ENCODE results near the gene LETM1. TPM values are rescaled to one million over a fixed set of nuclear protein-coding genes. Genes with fewer than 3 reads are reported as not detected.

The LETM1 gene
- total RNA-seq, 6 donors from 2014 or later = 31.4 to 98.5 (median 47.8) TPM

DNA sequence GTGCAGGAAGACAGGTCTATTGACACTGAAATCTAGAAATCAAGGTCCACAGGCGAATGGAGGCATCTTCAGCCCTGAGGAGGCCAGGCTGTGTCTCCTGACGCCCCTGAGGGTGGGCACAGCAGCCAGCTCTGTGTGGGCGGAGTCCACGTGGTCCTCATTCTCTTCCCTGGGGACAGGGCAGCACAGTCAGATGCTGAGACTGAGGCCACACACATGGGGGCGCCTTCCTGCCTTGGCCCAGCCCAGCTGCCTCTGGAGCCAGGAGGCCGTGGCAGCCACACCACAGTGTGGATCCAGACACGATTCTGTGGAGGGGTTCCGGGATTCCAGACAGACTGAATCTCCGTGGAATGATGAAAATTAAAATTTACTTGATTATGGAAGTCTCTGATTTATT lies 42.0 kb downstream of the LETM1 start:
- DNase-seq (no peak), ATAC-seq (ENCODE audit: low FRiP score in 2 of 2) (no peak)
- Histone ChIP-seq H3K27me3 (no peaks in the 10 kb centered on the region), H3K27ac (no peak overlapping the region), H3K4me3 (no peak overlapping the region), H3K36me3 (peaks cover 20 to 71% (median 47%) of the 10 kb centered on the region in 4 donors), H3K9me3 (no peaks in the 10 kb centered on the region), H3K4me1 (peaks cover 0 to 7% (median 5%) of the 10 kb centered on the region in 4 donors)
- TF ChIP-seq, protein P1, sequence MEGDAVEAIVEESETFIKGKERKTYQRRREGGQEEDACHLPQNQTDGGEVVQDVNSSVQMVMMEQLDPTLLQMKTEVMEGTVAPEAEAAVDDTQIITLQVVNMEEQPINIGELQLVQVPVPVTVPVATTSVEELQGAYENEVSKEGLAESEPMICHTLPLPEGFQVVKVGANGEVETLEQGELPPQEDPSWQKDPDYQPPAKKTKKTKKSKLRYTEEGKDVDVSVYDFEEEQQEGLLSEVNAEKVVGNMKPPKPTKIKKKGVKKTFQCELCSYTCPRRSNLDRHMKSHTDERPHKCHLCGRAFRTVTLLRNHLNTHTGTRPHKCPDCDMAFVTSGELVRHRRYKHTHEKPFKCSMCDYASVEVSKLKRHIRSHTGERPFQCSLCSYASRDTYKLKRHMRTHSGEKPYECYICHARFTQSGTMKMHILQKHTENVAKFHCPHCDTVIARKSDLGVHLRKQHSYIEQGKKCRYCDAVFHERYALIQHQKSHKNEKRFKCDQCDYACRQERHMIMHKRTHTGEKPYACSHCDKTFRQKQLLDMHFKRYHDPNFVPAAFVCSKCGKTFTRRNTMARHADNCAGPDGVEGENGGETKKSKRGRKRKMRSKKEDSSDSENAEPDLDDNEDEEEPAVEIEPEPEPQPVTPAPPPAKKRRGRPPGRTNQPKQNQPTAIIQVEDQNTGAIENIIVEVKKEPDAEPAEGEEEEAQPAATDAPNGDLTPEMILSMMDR (IDR thresholded peaks at IDR 0.05) = no peak
- TF ChIP-seq EP300 (IDR thresholded peaks at IDR 0.05) (no peak), POLR2A (IDR thresholded peaks at IDR 0.05) (no peak), POLR2AphosphoS5 (IDR thresholded peaks at IDR 0.05) (no peak)
- WGBS, 2 donors = 66 to 79% methylated on average over 5 to 9 of the region's 9 CpGs

DNA sequence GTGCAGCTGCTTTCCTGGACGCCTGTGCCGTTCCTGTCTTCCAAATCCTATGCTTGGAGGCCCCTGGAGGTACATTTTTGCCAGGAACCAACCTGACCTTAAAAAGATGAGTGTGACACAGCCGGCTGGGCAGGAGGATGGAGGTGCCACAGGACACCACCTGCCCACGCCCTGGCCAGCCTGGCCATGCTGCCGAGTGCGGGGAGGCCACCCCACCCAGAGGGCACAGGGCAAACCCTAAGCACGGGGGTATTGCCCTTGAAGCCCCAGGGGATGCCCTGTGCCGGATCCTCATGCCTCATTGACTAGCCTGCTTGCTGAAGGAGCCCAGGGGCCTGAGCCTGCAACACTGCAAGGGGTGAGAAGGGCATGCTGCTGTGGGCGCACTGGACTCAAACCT lies 42.7 kb downstream of the LETM1 start:
- Histone ChIP-seq H3K4me3 (no peak overlapping the region), H3K36me3 (peaks cover 16 to 64% (median 45%) of the 10 kb centered on the region in 4 donors), H3K27me3 (no peaks in the 10 kb centered on the region), H3K27ac (no peak overlapping the region), H3K9me3 (no peaks in the 10 kb centered on the region), H3K4me1 (peaks cover 0 to 7% (median 5%) of the 10 kb centered on the region in 4 donors)
- 74 to 90% methylated on average over 3 to 8 of the region's 9 CpGs for WGBS, 2 donors
- no peak for ATAC-seq (ENCODE audit: low FRiP score in 2 of 2)
- TF ChIP-seq POLR2AphosphoS5 (IDR thresholded peaks at IDR 0.05) = no peak
- no peak for TF ChIP-seq POLR2A (IDR thresholded peaks at IDR 0.05)
- TF ChIP-seq, protein P1 (IDR thresholded peaks at IDR 0.05) = no peak
- no peak for TF ChIP-seq EP300 (IDR thresholded peaks at IDR 0.05)
- no peak for DNase-seq

DNA sequence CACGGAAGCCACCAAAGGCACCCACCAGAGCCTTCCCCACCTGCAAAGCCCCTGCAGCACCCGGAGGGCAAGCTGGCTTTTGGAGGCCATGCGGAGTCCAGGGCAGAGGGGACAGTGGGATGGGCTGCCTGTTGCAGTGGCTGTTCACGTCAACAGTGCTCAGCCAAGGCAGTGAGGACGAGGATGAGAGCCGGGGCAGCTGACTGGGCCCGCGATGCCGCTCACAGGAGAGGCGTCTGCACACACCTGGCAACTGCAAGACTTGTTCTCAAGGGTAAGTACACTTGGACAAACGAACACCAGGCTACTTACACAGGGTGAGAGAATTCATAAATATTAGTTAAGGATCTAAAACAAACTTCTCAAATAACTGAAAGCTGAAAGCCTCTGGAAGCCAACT lies 43.2 kb downstream of the LETM1 start:
- H3K27me3 ChIP-seq = no peaks in the 10 kb centered on the region
- H3K9me3 ChIP-seq = no peaks in the 10 kb centered on the region
- H3K36me3 ChIP-seq = peaks cover 16 to 59% (median 39%) of the 10 kb centered on the region in 4 donors
- TF ChIP-seq, protein P1 (IDR thresholded peaks at IDR 0.05) = no peak
- TF ChIP-seq EP300 (IDR thresholded peaks at IDR 0.05) (no peak), POLR2A (IDR thresholded peaks at IDR 0.05) (no peak), POLR2AphosphoS5 (IDR thresholded peaks at IDR 0.05) (no peak)
- ATAC-seq (ENCODE audit: low FRiP score in 2 of 2) (peak in 1 of 2 donors; percentile 46), DNase-seq (peak; percentile 62 to 79)
- no peak overlapping the region for H3K4me3 ChIP-seq
- no peak overlapping the region for H3K27ac ChIP-seq
- peaks cover 0 to 7% (median 5%) of the 10 kb centered on the region in 4 donors for H3K4me1 ChIP-seq
- WGBS, 2 donors = 77 to 82% methylated on average over 11 of the region's 11 CpGs

DNA sequence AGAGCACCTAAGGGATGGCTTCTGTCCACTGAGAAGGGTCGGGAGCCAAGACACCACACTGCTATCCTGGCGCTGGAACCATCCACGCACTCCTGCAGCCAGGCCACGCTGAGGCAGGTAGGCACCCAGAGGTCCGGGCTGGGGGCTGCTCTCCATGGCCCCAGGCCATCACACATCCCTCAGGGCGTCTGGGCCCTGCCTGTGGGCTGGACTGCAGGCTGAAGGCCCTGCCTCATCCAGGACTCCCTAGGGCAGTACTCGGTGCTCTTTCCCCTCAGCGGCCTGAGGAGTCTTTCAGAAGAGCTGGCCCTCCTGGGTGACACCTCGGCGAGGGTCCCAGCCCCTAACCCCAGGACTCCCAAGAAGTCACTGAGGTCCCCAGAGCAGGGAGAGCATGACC lies 45.2 kb downstream of the LETM1 start:
- H3K27me3 ChIP-seq = no peaks in the 10 kb centered on the region
- 95% methylated on average over 4 of the region's 10 CpGs; no CpG with 5 or more reads in 1 of the 2 donors for WGBS, 2 donors
- H3K4me3 ChIP-seq = no peak overlapping the region
- ATAC-seq (ENCODE audit: low FRiP score in 2 of 2) (no peak), DNase-seq (no peak)
- TF ChIP-seq POLR2AphosphoS5 (IDR thresholded peaks at IDR 0.05) = no peak
- TF ChIP-seq, protein P1 (IDR thresholded peaks at IDR 0.05) = no peak
- no peak for TF ChIP-seq EP300 (IDR thresholded peaks at IDR 0.05)
- no peak for TF ChIP-seq POLR2A (IDR thresholded peaks at IDR 0.05)
- no peak overlapping the region for H3K27ac ChIP-seq
- no peaks in the 10 kb centered on the region for H3K9me3 ChIP-seq
- H3K36me3 ChIP-seq = peaks cover 16 to 44% (median 29%) of the 10 kb centered on the region in 4 donors
- peaks cover 0 to 7% (median 5%) of the 10 kb centered on the region in 4 donors for H3K4me1 ChIP-seq

All from upper lobe of left lung (tissue), 6 donors.